NOMO-1 treated with dmso at 0.1 percent for 144 hours (cell line): Measurements from ENCODE around the gene LRRC56.

Source experiments
- DNase-seq: peaks from one replicate; lab custom pipeline; 2025; ENCODE audit not compliant: unreplicated experiment; lab: John Stamatoyannopoulos, UW

LRRC56 gene

GRCh38 chr11:556662-557256, 19.4 kb downstream of the LRRC56 start:
- DNase-seq = no peak

- DNase-seq = no peak
These were observed 20.2 kb downstream of the LRRC56 start for GRCh38 chr11:557328-558132.

GRCh38 chr11:558503-558902, 21.2 kb downstream of the LRRC56 start:
- DNase-seq = no peak

GRCh38 chr11:559020-559620, 21.8 kb downstream of the LRRC56 start:
- DNase-seq = no peak

DNA sequence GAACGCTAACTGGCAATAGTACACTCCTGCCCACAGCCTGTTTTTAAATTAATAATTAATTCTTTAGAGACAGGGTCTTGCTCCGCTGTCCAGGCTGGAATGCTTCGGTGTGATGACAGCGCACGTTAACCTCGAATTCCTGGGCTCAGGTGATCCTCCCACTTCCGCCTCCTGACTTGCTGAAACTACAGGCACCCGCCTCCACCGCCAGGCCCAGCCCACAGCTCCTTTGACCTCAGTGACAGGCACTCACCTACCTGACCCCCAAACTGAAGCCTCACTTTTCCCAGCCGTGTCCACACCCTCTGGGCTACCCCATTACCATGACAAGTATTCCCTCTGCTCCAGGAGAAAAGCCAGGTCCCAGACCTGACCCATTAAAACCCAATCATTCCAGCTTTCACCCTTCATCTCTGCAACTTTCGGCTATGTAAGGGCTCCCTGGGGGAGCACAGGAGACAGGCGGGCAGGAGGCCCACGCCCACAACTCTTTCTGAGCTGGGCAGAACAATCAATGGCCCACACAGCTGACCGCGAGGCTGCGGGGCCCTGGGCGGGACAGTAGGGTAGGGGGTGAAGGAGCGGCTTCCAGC, 22.5 kb downstream of the LRRC56 start:
- no peak for DNase-seq

- DNase-seq = peak; percentile 82
These were observed 23.2 kb downstream of the LRRC56 start, which contains the start of the genes LMNTD2 and RASSF7 for GRCh38 chr11:560305-561147. Gene LMNTD2 (minus strand): TSS chr11:560738. CDS start chr11:560716, 22 bp downstream. Gene RASSF7 (plus strand): TSS chr11:560970. CDS start chr11:561769, 799 bp downstream.

DNA sequence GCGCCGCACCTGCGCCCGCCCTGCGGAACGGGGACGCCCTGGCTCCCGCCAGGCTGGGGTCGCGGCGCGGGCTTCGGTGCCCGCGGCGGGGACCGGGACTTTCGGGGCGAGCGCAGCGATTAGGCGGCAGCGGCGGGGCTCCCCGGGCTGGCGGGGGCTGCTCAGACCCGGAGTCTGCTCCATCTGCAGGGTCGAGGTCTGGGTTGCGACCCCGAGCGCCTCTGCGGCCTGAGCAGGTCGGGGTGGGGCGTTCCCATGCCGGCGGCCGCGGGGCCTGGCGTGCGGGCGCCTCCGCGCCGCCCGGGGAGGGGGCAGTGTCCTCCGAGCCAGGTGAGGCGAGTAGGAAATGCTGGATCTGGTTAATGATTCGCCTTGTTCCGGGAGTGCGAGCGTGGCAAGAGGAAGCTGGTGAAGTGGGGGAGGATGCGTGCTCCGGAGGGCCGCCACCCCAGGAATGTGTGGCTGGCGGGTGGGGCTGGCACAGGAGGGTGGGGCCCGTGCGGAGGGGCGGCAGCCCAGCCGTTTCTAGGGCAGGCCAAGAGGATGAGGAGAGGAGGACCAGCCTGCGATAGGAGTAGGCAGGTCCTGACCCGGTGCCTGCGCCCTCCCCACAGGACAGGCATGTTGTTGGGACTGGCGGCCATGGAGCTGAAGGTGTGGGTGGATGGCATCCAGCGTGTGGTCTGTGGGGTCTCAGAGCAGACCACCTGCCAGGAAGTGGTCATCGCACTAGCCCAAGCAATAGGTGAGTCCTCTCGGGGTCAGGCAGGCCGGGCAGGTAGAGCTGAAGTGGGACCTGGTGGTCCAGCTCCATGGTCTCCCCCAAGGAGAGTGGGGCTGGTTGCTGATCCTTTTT, 24.0 kb downstream of the LRRC56 start:
- peak; percentile 28 for DNase-seq

GRCh38 chr11:562046-562645, 24.8 kb downstream of the LRRC56 start:
- DNase-seq = no peak

- DNase-seq = no peak
These were observed 25.9 kb downstream of the LRRC56 start for GRCh38 chr11:563066-563811.

- DNase-seq = no peak
These were observed 26.7 kb downstream of the LRRC56 start for GRCh38 chr11:563812-564578.

GRCh38 chr11:565921-566509, 28.7 kb downstream of the LRRC56 start:
- no peak for DNase-seq

GRCh38 chr11:567011-567628, 29.8 kb downstream of the LRRC56 start:
- DNase-seq = no peak

GRCh38 chr11:567629-568292, 30.4 kb downstream of the LRRC56 start:
- DNase-seq = no peak

- peak; percentile 90 for DNase-seq
These were observed 31.2 kb downstream of the LRRC56 start for GRCh38 chr11:568306-569157.

DNA sequence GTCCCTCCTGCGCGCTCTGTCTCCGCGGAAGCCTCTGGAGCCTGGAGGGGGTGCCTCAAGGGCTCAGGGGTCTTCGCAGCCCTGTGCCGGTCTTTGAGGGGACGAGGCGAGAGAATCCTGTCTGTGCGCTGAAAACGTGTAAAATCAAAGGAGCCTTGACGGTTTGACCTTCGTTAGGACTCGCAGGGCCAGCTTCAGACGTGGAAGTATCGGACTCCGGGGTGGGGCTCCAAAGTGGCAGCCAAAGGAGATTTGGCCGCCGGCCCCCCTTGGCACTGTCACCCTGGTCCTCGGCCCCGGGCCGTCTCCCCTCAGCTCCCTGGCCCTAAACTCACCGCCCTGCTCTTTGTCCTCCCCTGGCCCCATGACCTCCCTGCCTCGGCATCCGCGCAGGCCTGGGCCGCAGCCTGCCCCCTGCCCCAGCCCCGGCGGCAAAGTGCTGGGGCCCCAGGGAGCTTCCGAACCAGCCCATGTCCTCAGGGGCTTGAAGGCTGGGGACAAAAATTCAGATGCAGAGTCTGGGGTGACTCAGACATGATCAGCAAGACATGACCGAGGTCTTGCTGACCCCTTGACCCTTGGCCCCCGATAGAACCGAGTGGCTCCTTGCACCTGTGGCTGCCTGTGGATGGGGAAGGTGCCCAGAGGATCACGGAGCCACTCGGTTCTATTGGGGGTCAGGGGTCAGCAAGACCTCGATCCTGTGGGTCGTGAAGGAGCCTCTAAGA, 32.0 kb downstream of the LRRC56 start:
- no peak for DNase-seq
